GM18520 (cell line): ENCODE results near the gene SNX4.
"Not testable (repeated sequence)": the region's sequence is repeated elsewhere in the genome, so short reads cannot be mapped to it uniquely, and the experiment has no call there.

Experiments
- ATAC-seq: cut with Tn5 transposase; IDR thresholded peaks from one replicate; pipeline ENCODE4 v1.9.1; 2021; ENCODE audit not compliant: unreplicated experiment

The SNX4 gene

GRCh38 chr3:125406070-125406469 lies 113.9 kb downstream of the SNX4 start:
- ATAC-seq = no peak

- ATAC-seq = not testable (repeated sequence)
Measured at GRCh38 chr3:125405515-125405914, 114.5 kb downstream of the SNX4 start.

DNA sequence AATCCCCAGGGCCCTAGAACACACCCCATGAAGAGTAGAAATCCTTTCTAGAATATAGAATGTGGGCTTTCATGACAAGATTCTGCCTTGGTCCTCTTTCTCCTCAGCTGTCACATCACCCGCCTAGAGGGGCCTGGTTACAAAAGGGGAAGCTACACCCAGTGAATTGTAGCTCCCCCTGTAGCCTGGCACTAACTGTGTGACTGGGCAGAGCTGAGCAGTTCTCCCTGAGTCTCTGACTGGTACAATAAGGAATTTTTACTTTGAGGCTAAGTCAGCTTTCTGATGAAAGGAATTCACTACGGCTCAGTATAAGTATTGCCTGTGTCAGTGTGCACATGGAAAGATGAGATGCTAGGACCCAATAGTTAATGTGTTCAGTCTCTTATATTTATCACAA lies 116.2 kb downstream of the SNX4 start:
- ATAC-seq = no peak

- no peak for ATAC-seq
Measured at GRCh38 chr3:125402639-125403038, 117.4 kb downstream of the SNX4 start.

DNA sequence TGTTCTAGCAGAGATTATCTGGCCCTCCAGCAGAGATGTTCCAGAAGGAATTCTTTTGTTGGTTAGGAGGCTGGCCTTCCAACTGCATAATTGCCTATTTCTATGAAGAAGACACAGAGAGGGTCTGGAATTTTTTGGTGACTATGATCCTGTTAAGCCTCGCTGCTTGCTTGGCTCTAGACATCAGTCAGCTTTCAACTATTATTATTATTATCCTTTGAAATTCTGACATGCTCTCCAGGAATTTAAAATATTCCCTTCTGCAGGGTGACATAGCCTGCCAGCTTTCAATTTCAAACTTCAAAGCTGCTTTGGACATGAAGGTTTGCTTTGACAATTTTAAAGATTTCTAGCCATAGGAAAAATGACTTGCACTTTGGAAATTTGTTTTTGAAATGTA lies 118.6 kb downstream of the SNX4 start:
- ATAC-seq = no peak

- no peak for ATAC-seq
Measured at GRCh38 chr3:125398952-125399351, 121.0 kb downstream of the SNX4 start.
